Aorta (tissue), 5 donors: ENCODE measurements around the gene ZNF205. TPM values are rescaled to one million over a fixed set of nuclear protein-coding genes. Genes with fewer than 3 reads are reported as not detected.
"Not testable (repeated sequence)": the region's sequence is repeated elsewhere in the genome, so short reads cannot be mapped to it uniquely, and the experiment has no call there.

Experiments used
- ATAC-seq: fragments of 200-7000 bp; cut with Tn5 transposase; one replicate; pipeline ENCODE4 v1.9.1; 2022; ENCODE audit warnings: moderate library complexity; ENCODE audit not compliant: low FRiP score
- DNase-seq, 2 donors: peaks; one replicate each; pipeline ENCODE4 v3.0.0-alpha.2; 2020
- H3K27ac ChIP-seq, 2 donors: one replicate each; pipeline ENCODE4 v1.5.1; 2013; ENCODE audit warnings: low read length in 2 of 2, mild to moderate bottlenecking in 2 of 2, moderate library complexity in 2 of 2, control low read depth in 1 of 2, inconsistent platforms in 1 of 2, low read depth in 1 of 2
- H3K27me3 ChIP-seq, 2 donors: one replicate each; pipeline ENCODE4 v1.6.1; 2013; ENCODE audit warnings: control low read depth in 1 of 2, low read length in 1 of 2, mild to moderate bottlenecking in 1 of 2, moderate library complexity in 1 of 2; ENCODE audit not compliant: insufficient read depth in 2 of 2, control insufficient read depth in 1 of 2
- H3K36me3 ChIP-seq, 2 donors: one replicate each; pipeline ENCODE4 v1.6.1; 2013; ENCODE audit warnings: control low read depth in 1 of 2, low read length in 1 of 2, mild to moderate bottlenecking in 1 of 2; ENCODE audit not compliant: insufficient read depth in 2 of 2, control insufficient read depth in 1 of 2
- H3K4me1 ChIP-seq, 2 donors: one replicate each; pipeline ENCODE4 v1.6.1; 2013; ENCODE audit warnings: low read length in 2 of 2, control low read depth in 1 of 2, mild to moderate bottlenecking in 1 of 2, moderate library complexity in 1 of 2; ENCODE audit not compliant: insufficient read depth in 2 of 2, control insufficient read depth in 1 of 2
- H3K4me3 ChIP-seq, 2 donors: one replicate each; pipeline ENCODE4 v1.5.1; 2013; ENCODE audit warnings: low read length in 2 of 2, control low read depth in 1 of 2, mild to moderate bottlenecking in 1 of 2
- H3K9me3 ChIP-seq: one replicate; pipeline ENCODE4 v1.6.1; 2013; ENCODE audit warnings: mild to moderate bottlenecking, low read length; ENCODE audit not compliant: control insufficient read depth
- WGBS, 2 donors: extraction: QIAGEN DNeasy Blood & Tissue Kit; methylation state at CpG; one replicate each; pipeline ENCODE4 v1.1.7; 2013; 5-methylcytosine and 5-hydroxymethylcytosine counted together
- intact Hi-C, 2 donors: fragments of 100-400 bp; cut with DNase I; formaldehyde crosslinking; loops; one replicate each; pipeline versions ENCODE4 v1.14.2 to v1.15.0; 2022
- polyA plus RNA-seq, 2 donors: library from polyadenylated mRNA; stranded (reverse); fragments of 200-250 nt; gene quantifications; one replicate each; pipeline ENCODE4 v1.2.3, GENCODE V29; 2013
- total RNA-seq, 2 donors: library from RNA; stranded (reverse); fragmentation: NEBNext Ultra II Directional; extraction: Animal tissue kit (Norgen Biotek cat#: 25700); gene quantifications; one replicate each; pipeline ENCODE4 v1.2.1, GENCODE V29; 2021
- donor health status: healthy with polysubstance abuse.
- donor health status: Bipolar disorder and iron deficiency.
- donor health status: DM: no; HTN: no; CAD: no.
- donor health status: DM: no; HTN: no; CAD: no.
- donor health status: DM: yes; HTN: yes; CAD: no.

ZNF205 gene
- total and polyA plus RNA-seq, 4 donors = 7.1 to 36.6 (median 9.5) TPM

DNA sequence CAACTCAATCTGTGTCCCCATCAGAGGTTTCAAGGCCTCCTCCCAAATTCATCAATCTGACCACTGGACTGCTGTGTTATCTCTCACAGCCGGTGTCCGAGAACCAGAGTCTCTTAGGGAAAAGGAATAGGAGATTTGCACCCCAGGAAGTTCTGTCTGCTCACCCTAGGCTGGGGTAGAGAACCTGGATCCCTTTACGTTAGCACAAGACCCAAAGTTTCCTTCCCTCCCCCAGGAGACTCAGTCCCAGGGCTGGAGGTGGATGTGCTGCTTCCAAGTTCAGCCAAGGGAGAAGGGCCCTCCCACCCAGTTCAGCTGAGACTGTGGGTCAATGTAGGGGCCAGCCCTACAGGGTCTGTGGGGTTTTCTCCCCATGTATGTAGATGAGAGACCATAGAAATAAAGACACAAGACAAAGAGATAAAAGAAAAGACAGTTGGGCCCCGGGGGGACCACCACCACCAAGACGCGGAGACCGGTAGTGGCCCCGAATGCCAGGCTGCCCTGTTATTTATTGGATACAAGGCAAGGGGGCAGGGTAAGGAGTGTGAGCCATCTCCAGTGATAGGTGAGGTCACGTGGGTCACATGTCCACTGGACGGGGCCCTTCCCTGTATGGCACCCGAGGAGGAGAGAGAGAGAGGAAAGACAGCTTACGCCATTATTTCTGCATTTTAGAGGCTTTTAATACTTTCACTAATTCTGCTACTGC lies 52.9 kb downstream of the ZNF205 start:
- peaks cover 0 to 1% of the 10 kb centered on the region in 2 donors for H3K27me3 ChIP-seq
- H3K36me3 ChIP-seq = no peaks in the 10 kb centered on the region
- 85 to 92% methylated on average over 12 of the region's 12 CpGs for WGBS, 2 donors
- H3K4me3 ChIP-seq = no peak overlapping the region
- intact Hi-C loops = loop anchor here (5.0 kb wide), 2 partner anchors 103 to 108 kb away; no protein-coding TSS in a partner anchor
- DNase-seq (peak in 1 of 2 donors; percentile 43), ATAC-seq (no peak)
- no peaks in the 10 kb centered on the region for H3K4me1 ChIP-seq
- no peaks in the 10 kb centered on the region for H3K9me3 ChIP-seq
- H3K27ac ChIP-seq = no peak overlapping the region

DNA sequence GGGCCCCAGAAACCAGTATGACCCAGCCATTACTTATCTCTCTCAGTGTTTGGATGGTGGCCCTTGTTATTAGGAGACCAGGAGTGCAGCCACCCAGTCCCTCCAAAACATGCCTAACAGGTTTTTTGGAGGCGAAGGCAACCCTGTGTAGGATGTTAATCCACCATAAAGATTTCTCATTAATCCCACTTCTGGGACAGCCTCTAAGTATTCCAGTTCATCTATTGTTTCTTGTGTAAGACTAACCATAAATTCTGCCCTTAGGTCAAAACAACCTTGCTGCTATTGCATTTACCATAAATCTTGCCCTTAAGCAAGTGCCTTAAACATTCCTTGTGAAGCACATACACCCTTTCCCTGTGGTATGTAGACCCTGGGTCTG lies 54.1 kb downstream of the ZNF205 start:
- Histone ChIP-seq H3K27me3 (peaks cover 0 to 1% of the 10 kb centered on the region in 2 donors), H3K27ac (no peak overlapping the region), H3K4me3 (no peak overlapping the region), H3K4me1 (no peaks in the 10 kb centered on the region), H3K9me3 (no peaks in the 10 kb centered on the region), H3K36me3 (no peaks in the 10 kb centered on the region)
- intact Hi-C loops = loop anchor here (5.0 kb wide), 2 partner anchors 104 to 109 kb away; no protein-coding TSS in a partner anchor
- ATAC-seq (no peak), DNase-seq (no peak)
- WGBS, 2 donors = 33 to 60% methylated on average over 1 of the region's 1 CpG

DNA sequence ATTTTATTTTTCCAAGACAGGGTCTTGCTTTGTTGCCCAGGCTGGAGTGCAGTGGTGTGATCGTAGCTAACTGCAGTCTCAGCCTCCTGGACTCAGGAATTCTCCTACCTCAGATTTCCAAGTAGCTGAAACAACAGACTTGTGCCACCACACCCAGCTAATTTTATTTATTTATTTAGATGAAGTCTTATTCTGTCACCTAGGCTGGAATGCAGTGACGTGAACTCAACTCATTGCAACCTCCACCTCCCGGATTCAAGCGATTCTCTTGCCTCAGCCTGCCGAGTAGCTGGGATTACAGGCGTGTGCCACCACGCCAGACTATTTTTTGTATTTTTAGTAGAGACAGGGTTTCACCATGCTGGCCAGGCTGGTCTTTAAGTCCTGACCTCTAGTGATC lies 56.3 kb downstream of the ZNF205 start:
- H3K36me3 ChIP-seq, H3K27ac ChIP-seq, H3K27me3 ChIP-seq, H3K9me3 ChIP-seq, H3K4me3 ChIP-seq, ATAC-seq, DNase-seq, H3K4me1 ChIP-seq: not testable (repeated sequence)
- intact Hi-C loops = loop anchor here (5.0 kb wide), 2 partner anchors 106 to 111 kb away; no protein-coding TSS in a partner anchor
- 78 to 79% methylated on average over 7 of the region's 7 CpGs for WGBS, 2 donors

Other genes with a start within 250 kb of the ZNF205 start
- 10 to 100 TPM; 11.5 to 14.6 TPM for gene FLYWCH2, start 229.4 kb upstream of the ZNF205 start, total RNA-seq
- gene FLYWCH2, start 229.4 kb upstream of the ZNF205 start, polyA plus RNA-seq = 10 to 100 TPM; 18.8 to 32.6 TPM
- 10 to 100 TPM; 40.6 to 72.4 TPM for gene FLYWCH1, start 200.7 kb upstream of the ZNF205 start, total RNA-seq
- gene FLYWCH1, start 200.7 kb upstream of the ZNF205 start, polyA plus RNA-seq = 100 to 1,000 TPM in 1 of 2 donors, 10 to 100 TPM in 1; 24.2 to 103 TPM
- gene KREMEN2, start 148.3 kb upstream of the ZNF205 start, total RNA-seq = not detected
- not detected for gene KREMEN2, start 148.3 kb upstream of the ZNF205 start, polyA plus RNA-seq
- gene PAQR4, start 143.2 kb upstream of the ZNF205 start, total RNA-seq = 1 to 10 TPM; 4.0 to 5.7 TPM
- 1 to 10 TPM; 1.5 to 2.6 TPM for gene PAQR4, start 143.2 kb upstream of the ZNF205 start, polyA plus RNA-seq
- gene PKMYT1, start 132.1 kb upstream of the ZNF205 start, total RNA-seq = 1 to 10 TPM; 1.5 to 2.4 TPM
- gene PKMYT1, start 132.1 kb upstream of the ZNF205 start, polyA plus RNA-seq = 1 to 10 TPM; 1.1 to 2.4 TPM
- gene CLDN9, start 99.7 kb upstream of the ZNF205 start, total RNA-seq = under 1 TPM in 1 of 2 donors, not detected in 1; 0.18 TPM
- under 1 TPM in 1 of 2 donors, not detected in 1; 0.20 TPM for gene CLDN9, start 99.7 kb upstream of the ZNF205 start, polyA plus RNA-seq
- not detected for gene CLDN6, start 94.4 kb upstream of the ZNF205 start, total RNA-seq
- gene CLDN6, start 94.4 kb upstream of the ZNF205 start, polyA plus RNA-seq = not detected
- gene TNFRSF12A, start 92.2 kb upstream of the ZNF205 start, total RNA-seq = 100 to 1,000 TPM in 1 of 2 donors, 10 to 100 TPM in 1; 60.4 to 271 TPM
- 100 to 1,000 TPM in 1 of 2 donors, 10 to 100 TPM in 1; 84.9 to 107 TPM for gene TNFRSF12A, start 92.2 kb upstream of the ZNF205 start, polyA plus RNA-seq
- 10 to 100 TPM; 88.5 to 99.7 TPM for gene HCFC1R1, start 88.6 kb upstream of the ZNF205 start, total RNA-seq
- gene HCFC1R1, start 88.6 kb upstream of the ZNF205 start, polyA plus RNA-seq = 100 to 1,000 TPM; 299 to 303 TPM
- 10 to 100 TPM; 18.9 to 29.8 TPM for gene THOC6, start 88.6 kb upstream of the ZNF205 start, total RNA-seq
- gene THOC6, start 88.6 kb upstream of the ZNF205 start, polyA plus RNA-seq = 10 to 100 TPM; 18.5 to 60.6 TPM
- under 1 TPM; 0.10 to 0.18 TPM for gene BICDL2, start 75.6 kb upstream of the ZNF205 start, total RNA-seq
- gene BICDL2, start 75.6 kb upstream of the ZNF205 start, polyA plus RNA-seq = 1 to 10 TPM in 1 of 2 donors, under 1 TPM in 1; 0.05 to 3.6 TPM
- 10 to 100 TPM in 1 of 2 donors, 1 to 10 TPM in 1; 3.2 to 11.4 TPM for gene MMP25, start 66.0 kb upstream of the ZNF205 start, total RNA-seq
- under 1 TPM; 0.36 to 0.75 TPM for gene MMP25, start 66.0 kb upstream of the ZNF205 start, polyA plus RNA-seq
- 10 to 100 TPM; 30.2 to 71.6 TPM for gene IL32, start 46.9 kb upstream of the ZNF205 start, total RNA-seq
- gene IL32, start 46.9 kb upstream of the ZNF205 start, polyA plus RNA-seq = 100 to 1,000 TPM in 1 of 2 donors, 10 to 100 TPM in 1; 18.2 to 137 TPM
- gene ZSCAN10, start 13.3 kb upstream of the ZNF205 start, total RNA-seq = not detected
- not detected for gene ZSCAN10, start 13.3 kb upstream of the ZNF205 start, polyA plus RNA-seq
- gene ZNF213, start 22.4 kb downstream of the ZNF205 start, total RNA-seq = 1 to 10 TPM; 8.0 to 8.6 TPM
- gene ZNF213, start 22.4 kb downstream of the ZNF205 start, polyA plus RNA-seq = 1 to 10 TPM; 2.3 to 5.6 TPM
- gene OR1F1, start 75.6 kb downstream of the ZNF205 start, total RNA-seq = not detected
- not detected for gene OR1F1, start 75.6 kb downstream of the ZNF205 start, polyA plus RNA-seq
- 1 to 10 TPM; 7.4 to 8.1 TPM for gene ZNF200, start 122.6 kb downstream of the ZNF205 start, total RNA-seq
- gene ZNF200, start 122.6 kb downstream of the ZNF205 start, polyA plus RNA-seq = 1 to 10 TPM; 4.0 to 4.5 TPM
- gene MEFV, start 144.0 kb downstream of the ZNF205 start, total RNA-seq = 1 to 10 TPM; 2.9 to 4.5 TPM
- gene MEFV, start 144.0 kb downstream of the ZNF205 start, polyA plus RNA-seq = 1 to 10 TPM in 1 of 2 donors, under 1 TPM in 1; 0.20 to 1.6 TPM
- 10 to 100 TPM; 26.2 to 27.4 TPM for gene ZNF263, start 170.9 kb downstream of the ZNF205 start, total RNA-seq
- 10 to 100 TPM in 1 of 2 donors, 1 to 10 TPM in 1; 8.3 to 17.2 TPM for gene ZNF263, start 170.9 kb downstream of the ZNF205 start, polyA plus RNA-seq
- gene TIGD7, start 192.8 kb downstream of the ZNF205 start, total RNA-seq = 1 to 10 TPM; 9.0 to 9.8 TPM
- 1 to 10 TPM; 2.6 to 4.6 TPM for gene TIGD7, start 192.8 kb downstream of the ZNF205 start, polyA plus RNA-seq
- 10 to 100 TPM; 26.9 to 28.1 TPM for gene ZNF75A, start 192.9 kb downstream of the ZNF205 start, total RNA-seq
- 10 to 100 TPM in 1 of 2 donors, 1 to 10 TPM in 1; 6.1 to 17.3 TPM for gene ZNF75A, start 192.9 kb downstream of the ZNF205 start, polyA plus RNA-seq
- not detected for gene OR2C1, start 243.3 kb downstream of the ZNF205 start, total RNA-seq
- gene OR2C1, start 243.3 kb downstream of the ZNF205 start, polyA plus RNA-seq = not detected